GM18526 (cell line): Measurements from ENCODE around the gene SEC62.

Experiments
- POLR2A ChIP-seq: IDR thresholded peaks from 3 replicates; pipeline ENCODE4 v1.6.1; 2011; ENCODE audit not compliant: insufficient read length; ENCODE audit errors: extremely low read depth

The SEC62 gene, protein sequence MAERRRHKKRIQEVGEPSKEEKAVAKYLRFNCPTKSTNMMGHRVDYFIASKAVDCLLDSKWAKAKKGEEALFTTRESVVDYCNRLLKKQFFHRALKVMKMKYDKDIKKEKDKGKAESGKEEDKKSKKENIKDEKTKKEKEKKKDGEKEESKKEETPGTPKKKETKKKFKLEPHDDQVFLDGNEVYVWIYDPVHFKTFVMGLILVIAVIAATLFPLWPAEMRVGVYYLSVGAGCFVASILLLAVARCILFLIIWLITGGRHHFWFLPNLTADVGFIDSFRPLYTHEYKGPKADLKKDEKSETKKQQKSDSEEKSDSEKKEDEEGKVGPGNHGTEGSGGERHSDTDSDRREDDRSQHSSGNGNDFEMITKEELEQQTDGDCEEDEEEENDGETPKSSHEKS

DNA sequence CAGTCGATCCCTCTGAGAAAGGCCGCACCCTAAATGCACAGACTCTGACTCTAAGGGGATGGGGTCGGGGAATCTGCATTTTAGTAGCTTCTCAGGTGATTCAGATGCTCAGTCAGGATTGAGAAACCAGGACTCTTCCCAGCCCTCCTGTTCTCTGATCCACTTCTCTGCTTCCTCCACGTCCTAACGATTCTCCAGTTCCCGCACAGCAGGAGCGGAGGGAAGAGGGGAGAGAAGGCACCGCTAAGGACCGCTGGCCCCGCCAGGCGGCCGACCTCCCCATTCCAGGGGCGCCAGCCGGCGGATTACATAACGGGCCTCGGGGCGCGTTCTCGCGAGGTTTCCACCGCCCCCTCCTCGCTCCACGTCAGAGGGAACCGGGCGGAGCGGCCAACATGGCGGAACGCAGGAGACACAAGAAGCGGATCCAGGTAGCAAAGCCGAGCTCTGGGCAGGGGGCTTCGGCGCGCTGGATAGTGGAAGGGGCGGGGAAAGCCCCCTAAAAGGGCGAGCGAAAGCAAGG, at the start of gene SEC62:
Gene SEC62, plus strand, starts transcription at position 380 of the 523 bp plus-strand sequence. Its CDS starts 16 bp downstream, at position 396.
- TF ChIP-seq POLR2A, result peak; percentile 86

DNA sequence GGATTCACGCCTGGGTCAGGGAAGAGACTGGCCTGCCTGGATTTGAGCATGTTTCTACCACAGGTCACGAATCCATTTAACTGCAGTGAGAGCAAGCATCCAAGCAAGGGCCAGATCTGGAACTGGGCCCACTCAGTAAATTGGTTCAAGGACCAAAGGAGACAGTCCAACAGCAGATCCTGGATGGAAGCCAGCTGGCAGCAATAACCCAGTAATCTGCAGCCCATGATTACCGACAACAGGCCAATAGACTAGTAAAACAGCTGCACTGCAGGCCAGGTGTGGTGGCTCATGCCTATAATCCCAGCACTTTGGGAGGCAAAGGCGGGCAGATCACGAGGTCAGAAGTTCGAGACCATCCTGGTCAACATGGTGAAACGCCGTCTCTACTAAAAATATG, 43.4 kb upstream of the SEC62 start:
- no peak for TF ChIP-seq POLR2A

DNA sequence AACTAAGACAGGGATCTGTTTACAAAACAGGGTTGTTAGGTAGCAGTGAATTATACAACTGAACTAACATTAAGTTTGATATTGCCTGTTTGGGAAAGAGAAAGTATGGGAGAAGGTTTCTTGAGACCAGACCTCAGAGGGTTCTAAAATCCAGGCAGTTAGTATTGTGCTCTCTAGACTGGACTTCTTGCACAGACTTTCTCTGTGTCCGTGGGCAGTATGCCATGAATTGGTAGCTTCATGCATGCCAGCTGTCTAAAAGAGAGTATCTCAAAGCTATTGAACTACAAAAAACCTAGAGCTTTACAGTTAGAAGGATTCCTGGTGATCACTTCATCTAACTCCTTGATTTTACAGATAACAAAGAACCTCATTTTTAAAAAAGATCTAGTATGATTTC, 42.8 kb upstream of the SEC62 start:
- TF ChIP-seq POLR2A, result no peak

DNA sequence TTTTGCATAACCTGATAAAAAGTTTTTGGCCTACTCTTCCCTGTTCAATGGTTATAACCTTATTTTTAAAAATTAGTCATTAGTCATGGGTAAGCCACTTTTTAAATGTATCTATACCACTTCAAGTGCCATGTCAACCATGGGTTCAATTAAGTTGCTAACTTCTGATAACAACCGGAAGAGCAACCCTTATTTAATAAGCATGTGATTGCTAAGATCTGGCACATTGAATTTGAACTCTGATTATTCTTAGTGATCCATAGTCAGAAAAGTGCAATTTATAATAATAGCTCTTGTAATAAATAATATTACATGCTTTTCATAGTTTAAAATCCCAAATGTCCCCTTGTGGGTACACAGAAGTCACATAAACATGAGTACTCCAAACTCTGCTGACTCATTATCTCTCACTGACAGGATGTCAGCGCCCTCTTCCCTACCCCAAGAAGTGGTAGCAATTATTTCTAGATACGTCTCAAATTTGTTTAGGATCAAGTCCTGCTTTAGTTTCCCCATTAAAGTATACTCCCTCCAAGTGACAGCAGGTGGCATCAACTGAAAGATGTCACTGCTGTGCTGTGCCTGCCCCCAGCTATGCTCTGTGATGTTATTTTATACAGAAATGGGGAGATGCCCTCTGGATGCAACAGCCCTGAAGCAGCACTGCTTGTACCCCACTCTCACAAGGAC, 36.6 kb upstream of the SEC62 start:
- TF ChIP-seq POLR2A, result no peak

DNA sequence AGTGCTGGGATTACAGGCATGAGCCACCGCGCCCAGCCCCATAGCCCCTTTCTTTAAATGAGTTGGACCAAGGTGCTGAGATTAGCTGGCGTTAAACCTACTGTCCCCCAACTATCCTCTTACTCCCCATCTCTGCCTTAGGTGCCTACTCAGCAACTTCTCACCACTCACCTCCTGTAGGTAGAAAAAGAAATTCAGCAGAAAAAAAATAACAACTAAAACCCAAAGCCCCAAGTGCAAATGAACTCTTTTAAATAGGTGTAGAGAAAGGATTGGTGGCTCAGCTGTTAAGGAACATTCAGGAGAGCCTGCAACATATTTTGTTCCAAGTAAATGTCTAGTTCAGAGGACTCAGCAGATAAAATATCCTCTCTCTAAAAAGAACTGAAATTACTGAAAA, 35.8 kb upstream of the SEC62 start:
- TF ChIP-seq POLR2A, result no peak

DNA sequence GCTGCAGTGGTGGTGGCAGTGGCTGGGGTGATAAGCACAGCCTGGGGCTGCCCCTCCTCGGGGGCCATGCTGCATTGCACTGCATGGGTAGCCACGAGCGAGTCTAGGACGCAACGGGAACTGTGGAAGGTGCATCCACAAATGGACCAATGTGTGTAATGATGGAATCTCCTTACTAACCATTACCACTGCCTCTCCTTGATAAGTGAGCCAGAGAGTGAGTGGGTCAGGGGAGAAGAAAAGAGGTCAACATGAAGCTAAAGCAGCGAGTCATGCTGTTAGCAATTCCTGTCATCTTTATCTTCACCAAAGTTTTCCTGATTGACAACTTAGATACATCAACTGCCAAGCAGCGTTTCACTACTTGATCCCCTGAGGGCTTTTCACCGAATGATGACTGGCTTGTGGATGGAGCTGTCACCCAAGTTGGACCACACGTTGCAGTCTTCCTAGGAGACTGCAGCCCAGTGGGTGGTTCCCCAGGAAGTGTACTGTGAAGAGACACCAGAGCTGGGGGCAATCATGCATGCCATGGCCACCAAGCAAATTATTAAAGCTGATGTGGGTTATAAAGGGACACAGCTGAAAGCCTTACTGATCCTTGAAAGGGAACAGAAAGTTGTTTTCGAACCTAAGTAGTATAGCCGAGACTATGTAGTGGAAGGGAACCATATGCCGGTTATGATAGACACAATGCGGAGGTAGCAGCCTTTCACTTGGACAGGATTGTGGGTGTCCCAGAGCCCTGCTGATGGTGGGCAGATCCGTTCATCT, 34.7 kb upstream of the SEC62 start:
- no peak for TF ChIP-seq POLR2A

DNA sequence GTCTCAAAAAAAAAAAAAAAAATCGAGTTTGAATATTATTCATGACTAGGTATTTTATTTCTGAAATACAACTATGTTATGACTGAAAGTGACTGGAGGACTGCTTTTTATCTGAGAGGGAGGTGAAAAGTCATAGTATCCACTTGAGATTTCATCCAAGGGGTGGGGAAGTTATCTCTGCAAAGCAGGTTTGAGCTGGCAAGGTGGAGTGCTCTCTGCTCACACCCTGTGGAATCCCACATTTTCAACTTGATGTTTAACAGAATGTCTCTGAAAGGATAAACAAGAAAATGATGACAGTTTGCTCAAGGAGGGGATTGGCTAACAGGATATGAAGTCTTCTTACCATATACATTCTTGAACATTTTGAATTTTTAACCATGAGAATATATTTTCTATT, 27.3 kb upstream of the SEC62 start:
- no peak for TF ChIP-seq POLR2A

DNA sequence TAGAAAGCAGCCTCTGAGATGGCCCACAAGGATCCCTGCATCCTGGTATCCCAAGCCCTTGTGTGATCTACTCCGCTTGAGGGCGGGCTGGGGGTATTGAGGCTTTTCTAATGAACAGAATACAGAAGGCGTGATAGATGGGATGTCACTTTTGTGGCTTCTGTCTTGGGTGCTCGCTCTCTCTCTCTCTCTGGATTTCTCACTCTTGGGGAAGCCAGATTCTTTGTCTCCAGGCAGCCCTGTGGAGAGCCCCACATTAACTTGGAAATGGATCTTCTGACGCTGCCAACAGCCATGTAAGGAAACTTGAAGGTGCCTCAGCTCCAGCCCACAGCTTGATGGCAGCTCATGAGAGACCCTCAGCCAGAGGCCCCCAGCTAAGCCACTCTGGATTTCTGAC, 26.9 kb upstream of the SEC62 start:
- no peak for TF ChIP-seq POLR2A

DNA sequence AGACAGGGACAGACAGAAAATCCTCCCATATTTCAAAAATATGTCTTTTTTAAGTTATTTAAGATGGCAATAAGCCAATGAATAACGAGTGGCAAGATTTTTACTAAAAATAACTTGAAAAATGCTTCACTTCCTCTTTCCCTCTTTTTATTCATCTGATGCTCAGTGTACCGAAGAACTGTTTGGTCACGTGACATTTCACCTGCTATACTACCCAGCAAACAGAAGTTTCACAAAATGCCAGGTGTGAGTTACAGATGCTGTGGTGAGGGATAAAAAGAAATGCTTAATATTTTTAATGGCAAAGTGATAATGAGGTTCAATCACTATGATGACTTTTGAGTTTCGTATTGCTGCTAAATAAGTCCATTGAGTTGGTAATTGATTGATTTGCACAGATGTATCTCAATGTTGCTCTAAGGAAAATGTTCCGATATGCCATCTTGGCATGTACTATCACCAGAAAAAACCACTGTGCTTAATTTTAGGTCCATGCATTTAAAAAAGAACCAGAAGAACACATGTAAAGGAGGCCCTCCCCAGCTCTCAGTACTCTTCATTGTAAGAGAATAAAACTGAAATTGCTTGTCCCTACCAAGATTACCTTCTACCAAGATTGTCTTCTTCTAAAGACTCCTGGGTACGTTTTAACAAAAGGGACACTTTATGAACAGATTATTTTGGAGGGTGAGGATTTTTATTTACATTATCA, 26.0 kb upstream of the SEC62 start:
- no peak for TF ChIP-seq POLR2A

DNA sequence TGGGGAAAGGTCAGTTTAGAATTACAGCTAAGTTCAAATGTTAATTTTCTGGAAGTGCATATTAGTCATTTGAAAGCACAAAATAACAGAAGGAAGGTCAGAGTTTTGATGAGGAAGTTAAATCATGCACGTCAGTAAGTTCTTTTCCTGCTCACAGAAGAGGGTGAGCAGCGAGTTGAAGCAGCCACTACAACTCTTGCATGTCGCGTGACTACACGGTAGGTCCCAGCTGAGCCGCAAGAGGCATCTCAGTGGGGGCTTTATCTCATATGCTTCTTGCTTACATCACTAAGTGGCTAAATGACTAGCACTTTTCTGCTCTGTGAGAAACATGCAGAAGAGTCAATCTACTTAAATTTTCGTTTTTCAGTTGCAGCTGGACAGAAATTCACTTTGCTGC, 21.3 kb upstream of the SEC62 start:
- TF ChIP-seq POLR2A, result peak; percentile 32

DNA sequence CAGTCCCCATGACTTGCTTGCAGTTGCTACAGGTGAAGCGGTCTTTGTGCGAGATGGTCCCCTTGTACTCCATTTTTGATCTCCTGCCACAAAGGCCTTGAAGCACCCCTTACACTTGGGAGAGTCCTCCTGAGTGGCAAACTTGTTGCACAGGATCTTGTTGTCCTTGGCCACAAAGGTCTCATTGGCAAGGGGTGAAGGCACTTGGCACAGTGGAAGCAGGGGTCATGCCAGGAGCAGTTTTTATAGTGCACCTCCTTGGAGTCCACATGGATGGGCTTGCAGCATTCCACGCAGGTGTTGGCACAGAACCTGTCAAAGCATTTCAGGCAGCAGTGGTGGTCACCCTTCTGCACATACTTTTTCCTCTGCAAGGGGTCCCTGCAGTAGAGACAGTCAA, 20.3 kb upstream of the SEC62 start:
- no peak for TF ChIP-seq POLR2A

DNA sequence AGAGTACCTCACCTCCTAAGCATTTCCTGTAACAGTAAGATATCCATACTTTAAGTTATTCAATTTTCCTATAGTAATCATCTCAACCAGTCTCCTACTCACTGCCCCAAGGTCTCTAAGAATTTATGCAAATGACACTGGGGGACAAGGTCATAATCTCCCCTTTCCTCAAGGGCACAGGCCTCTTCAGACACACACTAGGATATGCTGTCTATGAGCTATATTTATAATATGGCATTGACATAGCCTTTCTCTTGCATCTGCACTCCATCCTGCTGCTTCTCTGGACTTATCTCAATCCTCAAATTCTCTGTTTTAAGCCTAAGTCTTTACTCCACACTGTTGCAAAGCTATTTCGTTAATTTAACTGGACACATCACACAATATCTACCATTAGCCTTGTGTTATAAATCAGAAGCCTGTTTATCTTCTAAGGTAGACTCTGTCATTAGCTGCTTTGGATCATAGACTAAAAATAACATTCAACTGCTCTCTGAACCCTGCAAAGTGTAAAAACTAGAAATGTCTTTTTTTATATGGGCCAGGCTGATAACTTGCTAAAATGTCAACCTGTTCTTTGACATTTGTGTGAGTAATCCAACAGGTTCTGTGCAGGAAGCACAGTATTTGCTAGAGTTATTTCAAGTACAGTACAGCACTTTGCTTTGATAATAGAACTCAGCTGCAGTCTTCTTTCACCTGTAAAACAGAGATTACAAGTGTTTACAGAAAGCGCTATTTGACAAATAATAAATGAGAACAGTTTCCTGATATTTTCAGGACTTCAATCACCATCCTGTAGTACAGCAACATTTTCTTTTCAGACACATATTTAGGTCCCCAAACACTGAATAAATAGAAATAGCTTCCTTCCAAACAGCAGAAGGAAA, 17.8 kb upstream of the SEC62 start:
- no peak for TF ChIP-seq POLR2A

DNA sequence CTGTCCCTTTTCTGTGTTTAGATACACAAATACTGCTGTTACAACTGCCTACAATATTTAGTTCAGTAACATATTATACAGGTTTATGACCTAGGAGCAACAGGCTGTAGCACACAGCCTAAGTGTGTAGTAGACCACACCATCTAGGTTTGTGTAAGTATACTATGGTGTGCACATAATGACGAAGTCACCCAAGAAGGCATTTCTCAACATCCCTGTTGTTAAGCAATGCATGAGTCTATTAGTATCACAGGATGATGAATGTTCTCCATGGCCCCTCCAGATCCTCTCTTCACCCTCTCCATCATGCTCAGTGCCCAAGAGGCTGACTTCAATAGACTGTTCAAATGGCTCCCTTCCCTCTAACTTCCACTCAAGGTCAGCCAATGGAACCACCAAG, 14.6 kb upstream of the SEC62 start:
- TF ChIP-seq POLR2A, result no peak

DNA sequence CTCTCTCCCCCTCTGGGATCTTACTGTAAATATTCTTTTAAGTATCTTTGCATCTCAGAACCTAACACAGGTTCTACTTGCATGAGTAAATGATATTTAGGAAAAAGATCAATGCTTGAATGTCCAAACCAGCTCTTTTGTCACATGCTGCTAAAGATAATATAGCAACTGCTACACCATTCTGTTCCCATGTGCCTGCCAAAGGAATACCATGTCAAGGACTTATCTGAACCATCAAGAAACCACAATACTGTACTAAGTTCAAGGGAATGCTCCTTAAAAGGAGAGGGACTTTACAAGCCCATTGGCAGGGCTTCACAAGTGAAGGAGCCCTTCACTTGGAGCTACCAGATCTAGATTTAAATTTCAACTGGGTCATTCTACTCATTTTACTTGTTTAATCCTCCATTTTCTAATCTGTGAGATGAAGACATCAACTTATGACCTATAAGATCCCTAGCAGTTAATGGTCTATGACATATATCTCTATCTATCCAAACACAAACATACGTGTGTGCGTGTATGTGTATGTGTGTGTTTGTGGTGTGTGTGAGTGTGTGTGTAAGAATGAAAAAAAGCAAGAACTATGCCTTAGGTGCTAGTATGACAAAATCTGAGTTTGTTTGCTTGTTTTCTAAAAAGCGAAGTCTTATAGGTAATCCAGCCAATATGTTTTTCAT, 13.0 kb upstream of the SEC62 start:
- no peak for TF ChIP-seq POLR2A
